Natural killer cell (primary cell): ENCODE measurements around the gene NTM. TPM values are rescaled to one million over a fixed set of nuclear protein-coding genes. Genes with fewer than 3 reads are reported as not detected.

Experiments
- ATAC-seq, 3 donors: fragments of 150-1000 bp in 2 of 3; fragments of 200-7000 bp in 1 of 3; cut with Tn5 transposase; 1 replicate in 1 of 3; 2 replicates in 2 of 3; pipeline ENCODE4 v1.10.0; 2021; ENCODE audit warnings: mild to moderate bottlenecking in 2 of 3, moderate library complexity in 2 of 3
- DNase-seq, 2 donors: peaks; one replicate each; pipeline versions ENCODE4 v3.0.0 to v3.0.0-alpha.2; 2013 to 2021; ENCODE audit warnings: mixed read lengths in 1 of 2
- H3K27ac ChIP-seq: one replicate; pipeline ENCODE4 v1.5.1; 2013; ENCODE audit warnings: mild to moderate bottlenecking, low read length
- H3K27me3 ChIP-seq: one replicate; pipeline ENCODE4 v1.6.1; 2013; ENCODE audit warnings: low read length; ENCODE audit not compliant: control insufficient read depth, insufficient read depth
- H3K36me3 ChIP-seq: one replicate; pipeline ENCODE4 v1.6.1; 2013; ENCODE audit warnings: low read length; ENCODE audit not compliant: control insufficient read depth, insufficient read depth
- H3K4me1 ChIP-seq: one replicate; pipeline ENCODE4 v1.6.1; 2013; ENCODE audit warnings: low read length; ENCODE audit not compliant: control insufficient read depth, insufficient read depth
- H3K4me3 ChIP-seq: one replicate; pipeline ENCODE4 v1.5.1; 2013; ENCODE audit warnings: low read length
- H3K9me3 ChIP-seq: one replicate; pipeline ENCODE4 v1.6.1; 2013; ENCODE audit warnings: low read length; ENCODE audit not compliant: control insufficient read depth, insufficient read depth
- H3K27ac Mint-ChIP-seq, 2 donors: one replicate each; pipeline ENCODE4 v1.8.0; 2022; ENCODE audit warnings: mild to moderate bottlenecking in 2 of 2, mixed read lengths in 2 of 2, moderate library complexity in 1 of 2
- H3K27me3 Mint-ChIP-seq, 2 donors: one replicate each; pipeline ENCODE4 v1.8.0; 2022; ENCODE audit warnings: low read depth in 2 of 2, mixed read lengths in 2 of 2
- H3K36me3 Mint-ChIP-seq: one replicate; pipeline ENCODE4 v1.8.0; 2022; ENCODE audit warnings: mixed read lengths
- H3K4me1 Mint-ChIP-seq, 2 donors: one replicate each; pipeline ENCODE4 v1.8.0; 2022; ENCODE audit warnings: mixed read lengths in 2 of 2
- H3K4me3 Mint-ChIP-seq: one replicate; pipeline ENCODE4 v1.8.0; 2022; ENCODE audit warnings: mild to moderate bottlenecking, moderate library complexity, mixed read lengths
- H3K9me3 Mint-ChIP-seq, 2 donors: one replicate each; pipeline ENCODE4 v1.8.0; 2022; ENCODE audit warnings: mixed read lengths in 2 of 2
- whole genome bisulfite sequencing: methylation state at CpG from one replicate; pipeline ENCODE4 v1.1.7; 2013; ENCODE audit warnings: missing lambda C conversion rate; ENCODE audit not compliant: insufficient coverage; 5-methylcytosine and 5-hydroxymethylcytosine counted together
- intact Hi-C: fragments of 100-400 bp; cut with micrococcal nuclease; formaldehyde crosslinking; loops from one replicate; pipeline ENCODE4 v1.14.2; 2022
- total RNA-seq, 4 donors: library from RNA; stranded (reverse); fragments of 120-200 nt in 1 of 4; gene quantifications; one replicate each; pipeline versions ENCODE4 v1.2.3 to v1.2.4, GENCODE V29; 2013 to 2022
- TF ChIP-seq, protein P1 (sequence below): fragments of 200-600 bp; IDR thresholded peaks from one replicate; pipeline ENCODE4 v1.8.0; 2022; ENCODE audit warnings: antibody characterized with exemption

Gene NTM
- total RNA-seq, 3 donors from 2014 or later (not counting 1 experiment from before 2014, with no cell fraction given), result not detected

DNA sequence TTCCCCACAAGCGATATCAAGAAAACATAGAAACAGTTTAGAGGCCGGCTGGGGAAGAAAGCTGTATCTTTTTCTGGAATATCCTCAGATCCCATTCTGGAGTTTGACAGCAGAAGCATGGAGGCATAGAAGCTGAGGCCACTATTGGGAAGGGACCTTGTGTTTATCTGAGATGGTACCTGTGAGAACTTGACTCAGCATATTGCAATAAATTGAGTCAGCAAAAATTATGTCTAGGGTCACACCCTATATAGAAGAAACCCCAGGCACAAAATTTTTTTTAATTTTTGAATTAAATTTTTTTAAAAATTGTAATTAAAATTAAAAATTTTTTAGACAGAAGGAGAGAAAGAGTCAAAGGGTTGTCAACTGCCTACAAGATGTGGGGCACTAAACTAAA lies 178.7 kb downstream of the NTM start:
- Mint-ChIP-seq H3K36me3 (no peaks in the 10 kb centered on the region), H3K9me3 (peaks cover 2 to 3% of the 10 kb centered on the region in 2 donors), H3K27me3 (peaks cover 0 to 7% of the 10 kb centered on the region in 2 donors), H3K4me1 (no peaks in the 10 kb centered on the region), H3K4me3 (no peak overlapping the region), H3K27ac (no peak overlapping the region)
- H3K4me3 ChIP-seq, result no peak overlapping the region
- H3K27me3 ChIP-seq, result no peaks in the 10 kb centered on the region
- TF ChIP-seq, protein P1, sequence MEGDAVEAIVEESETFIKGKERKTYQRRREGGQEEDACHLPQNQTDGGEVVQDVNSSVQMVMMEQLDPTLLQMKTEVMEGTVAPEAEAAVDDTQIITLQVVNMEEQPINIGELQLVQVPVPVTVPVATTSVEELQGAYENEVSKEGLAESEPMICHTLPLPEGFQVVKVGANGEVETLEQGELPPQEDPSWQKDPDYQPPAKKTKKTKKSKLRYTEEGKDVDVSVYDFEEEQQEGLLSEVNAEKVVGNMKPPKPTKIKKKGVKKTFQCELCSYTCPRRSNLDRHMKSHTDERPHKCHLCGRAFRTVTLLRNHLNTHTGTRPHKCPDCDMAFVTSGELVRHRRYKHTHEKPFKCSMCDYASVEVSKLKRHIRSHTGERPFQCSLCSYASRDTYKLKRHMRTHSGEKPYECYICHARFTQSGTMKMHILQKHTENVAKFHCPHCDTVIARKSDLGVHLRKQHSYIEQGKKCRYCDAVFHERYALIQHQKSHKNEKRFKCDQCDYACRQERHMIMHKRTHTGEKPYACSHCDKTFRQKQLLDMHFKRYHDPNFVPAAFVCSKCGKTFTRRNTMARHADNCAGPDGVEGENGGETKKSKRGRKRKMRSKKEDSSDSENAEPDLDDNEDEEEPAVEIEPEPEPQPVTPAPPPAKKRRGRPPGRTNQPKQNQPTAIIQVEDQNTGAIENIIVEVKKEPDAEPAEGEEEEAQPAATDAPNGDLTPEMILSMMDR, result no peak
- ATAC-seq (no peak), DNase-seq (no peak)
- WGBS, result 100% methylated on average over 2 of the region's 2 CpGs
- no peaks in the 10 kb centered on the region for H3K9me3 ChIP-seq
- intact Hi-C loops, result no loop called here
- no peak overlapping the region for H3K27ac ChIP-seq
- no peaks in the 10 kb centered on the region for H3K4me1 ChIP-seq
- H3K36me3 ChIP-seq, result no peaks in the 10 kb centered on the region

DNA sequence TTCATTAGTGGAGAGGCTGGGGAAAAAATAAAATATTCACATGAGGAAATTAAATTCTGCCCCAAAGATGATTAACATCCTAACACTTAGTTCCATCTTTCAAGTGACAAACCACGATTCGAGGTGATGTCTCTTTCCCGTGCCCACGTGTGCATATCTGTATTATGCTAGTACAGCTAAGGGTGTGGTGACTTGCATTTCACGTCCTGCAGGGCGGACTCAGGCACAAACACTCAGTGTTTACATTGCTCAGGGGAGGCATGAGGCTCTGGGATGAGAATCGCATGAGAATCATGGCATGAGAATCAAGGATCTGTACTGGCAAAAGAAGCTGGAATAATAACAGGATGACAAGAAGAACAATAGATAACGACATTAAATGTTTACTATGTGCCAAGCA lies 179.4 kb downstream of the NTM start:
- TF ChIP-seq, protein P1, result no peak
- intact Hi-C loops, result no loop called here

DNA sequence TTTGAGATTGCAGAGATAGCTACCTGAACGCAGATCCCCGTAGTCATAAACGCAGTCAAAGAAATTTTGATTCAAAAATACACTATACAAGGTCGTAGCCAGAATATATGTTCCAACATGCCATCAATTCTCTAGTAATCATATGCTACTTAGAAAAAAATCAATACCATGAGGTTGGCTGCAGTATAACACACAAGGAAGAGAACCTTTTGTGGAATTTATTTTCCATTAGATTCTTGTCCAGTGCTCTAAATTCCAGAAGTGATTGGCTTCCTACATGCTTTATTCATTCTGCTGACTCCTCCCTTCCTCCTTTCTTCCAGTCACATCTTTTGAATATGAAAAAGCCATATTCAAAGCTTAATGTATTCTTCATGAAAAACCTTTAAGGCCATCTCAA lies 189.9 kb downstream of the NTM start:
- Mint-ChIP-seq H3K4me3 (no peak overlapping the region), H3K36me3 (no peaks in the 10 kb centered on the region), H3K4me1 (no peaks in the 10 kb centered on the region), H3K9me3 (no peaks in the 10 kb centered on the region), H3K27me3 (peaks cover 0 to 2% of the 10 kb centered on the region in 2 donors), H3K27ac (no peak overlapping the region)
- WGBS, result 91% methylated on average over 4 of the region's 4 CpGs
- DNase-seq (no peak), ATAC-seq (no peak)
- TF ChIP-seq, protein P1, result no peak
- intact Hi-C loops, result no loop called here
- Histone ChIP-seq H3K27me3 (no peaks in the 10 kb centered on the region), H3K4me3 (no peak overlapping the region), H3K36me3 (no peaks in the 10 kb centered on the region), H3K27ac (no peak overlapping the region), H3K4me1 (no peaks in the 10 kb centered on the region), H3K9me3 (no peaks in the 10 kb centered on the region)

More for the DNA sequence above, 179.4 kb downstream of the NTM start:
- Histone ChIP-seq H3K27ac (no peak overlapping the region), H3K27me3 (no peaks in the 10 kb centered on the region), H3K4me3 (no peak overlapping the region), H3K9me3 (no peaks in the 10 kb centered on the region), H3K36me3 (no peaks in the 10 kb centered on the region), H3K4me1 (no peaks in the 10 kb centered on the region)
- H3K27ac Mint-ChIP-seq, result no peak overlapping the region
- H3K4me3 Mint-ChIP-seq, result no peak overlapping the region
- DNase-seq (no peak), ATAC-seq (no peak)
- no peaks in the 10 kb centered on the region for H3K36me3 Mint-ChIP-seq
- H3K27me3 Mint-ChIP-seq, result peaks cover 0 to 7% of the 10 kb centered on the region in 2 donors
- H3K4me1 Mint-ChIP-seq, result no peaks in the 10 kb centered on the region
- WGBS, result 78% methylated on average over 8 of the region's 8 CpGs
- H3K9me3 Mint-ChIP-seq, result peaks cover 2 to 3% of the 10 kb centered on the region in 2 donors

DNA sequence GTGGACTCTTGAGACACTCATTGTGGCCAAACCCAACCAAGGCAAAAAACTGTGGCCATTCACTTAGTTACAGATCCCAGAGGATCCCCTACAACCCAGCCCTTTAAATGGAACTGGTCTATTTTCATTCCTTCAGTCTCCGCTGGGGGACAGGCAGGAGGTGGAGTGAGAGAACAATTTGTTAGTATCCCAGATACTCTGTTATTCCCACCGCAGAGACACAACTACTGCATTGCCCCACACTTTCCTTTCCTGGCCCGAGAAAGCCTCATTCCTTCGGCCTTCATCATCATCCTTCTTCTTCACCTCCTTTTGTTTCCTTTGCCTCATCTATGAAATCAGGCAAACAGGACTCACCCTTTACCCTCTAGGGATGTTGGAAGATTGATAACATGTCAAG lies 191.1 kb downstream of the NTM start:
- Mint-ChIP-seq H3K9me3 (no peaks in the 10 kb centered on the region), H3K27me3 (peaks cover 0 to 2% of the 10 kb centered on the region in 2 donors), H3K36me3 (no peaks in the 10 kb centered on the region), H3K27ac (no peak overlapping the region), H3K4me1 (no peaks in the 10 kb centered on the region), H3K4me3 (no peak overlapping the region)
- Histone ChIP-seq H3K27ac (no peak overlapping the region), H3K27me3 (no peaks in the 10 kb centered on the region), H3K36me3 (no peaks in the 10 kb centered on the region), H3K4me3 (no peak overlapping the region), H3K9me3 (no peaks in the 10 kb centered on the region), H3K4me1 (no peaks in the 10 kb centered on the region)
- 92% methylated on average over 4 of the region's 4 CpGs for WGBS
- no peak for ATAC-seq
- DNase-seq, result no peak
- intact Hi-C loops, result no loop called here
- TF ChIP-seq, protein P1, result no peak
